HG03565 (cell line): Measurements from ENCODE around the gene PPP1R1B.

ENCODE experiments used
- ATAC-seq: cut with Tn5 transposase; IDR thresholded peaks from one replicate; pipeline ENCODE4 v1.9.1; 2021; ENCODE audit warnings: mild to moderate bottlenecking, moderate library complexity; ENCODE audit not compliant: unreplicated experiment

Gene PPP1R1B

GRCh38 chr17:39600288-39600996 lies 26.3 kb upstream of the PPP1R1B start:
- ATAC-seq = no peak

- no peak for ATAC-seq
These were observed 25.7 kb upstream of the PPP1R1B start for GRCh38 chr17:39600997-39601597.

GRCh38 chr17:39601758-39602532 lies 24.8 kb upstream of the PPP1R1B start:
- no peak for ATAC-seq

GRCh38 chr17:39602533-39603303 lies 24.0 kb upstream of the PPP1R1B start:
- ATAC-seq = no peak

- ATAC-seq = no peak
These were observed 23.3 kb upstream of the PPP1R1B start for GRCh38 chr17:39603304-39604016.

GRCh38 chr17:39604911-39605491 lies 21.8 kb upstream of the PPP1R1B start:
- ATAC-seq = no peak

- no peak for ATAC-seq
These were observed 21.0 kb upstream of the PPP1R1B start for GRCh38 chr17:39605492-39606433.

GRCh38 chr17:39606434-39607056 lies 20.2 kb upstream of the PPP1R1B start:
- no peak for ATAC-seq

GRCh38 chr17:39607057-39607850 lies 19.5 kb upstream of the PPP1R1B start:
- no peak for ATAC-seq

GRCh38 chr17:39607851-39608130 lies 19.0 kb upstream of the PPP1R1B start, which contains the start of gene NEUROD2:
TSS of gene NEUROD2 (minus strand) at chr17:39607920. CDS start at chr17:39606599, 1,321 bp downstream.
- no peak for ATAC-seq

- no peak for ATAC-seq
These were observed 18.4 kb upstream of the PPP1R1B start for GRCh38 chr17:39608142-39608981.

GRCh38 chr17:39609416-39610025 lies 17.2 kb upstream of the PPP1R1B start:
- no peak for ATAC-seq

GRCh38 chr17:39611401-39612112 lies 15.2 kb upstream of the PPP1R1B start:
- ATAC-seq = no peak

- ATAC-seq = no peak
These were observed 14.4 kb upstream of the PPP1R1B start for GRCh38 chr17:39612291-39612894.

GRCh38 chr17:39612935-39613464 lies 13.8 kb upstream of the PPP1R1B start:
- ATAC-seq = no peak
